HG02970 (cell line): Measurements from ENCODE around the gene PAQR4.
"Not testable (repeated sequence)": the region's sequence is repeated elsewhere in the genome, so short reads cannot be mapped to it uniquely, and the experiment has no call there.

Experiments
- ATAC-seq: cut with Tn5 transposase; IDR thresholded peaks from one replicate; pipeline ENCODE4 v1.9.1; 2021; ENCODE audit warnings: mild to moderate bottlenecking, moderate library complexity, moderate number of reproducible peaks; ENCODE audit not compliant: unreplicated experiment, low FRiP score

Gene PAQR4

GRCh38 chr16:2968738-2969544 is at the start of gene PAQR4:
TSS of gene PAQR4 (plus strand) at chr16:2969348. CDS start at chr16:2969675, 327 bp downstream.
- peak; percentile 63 for ATAC-seq

- ATAC-seq: no peak
Measured at GRCh38 chr16:2919511-2920255, 49.5 kb upstream of the PAQR4 start.

- no peak for ATAC-seq
Measured at GRCh38 chr16:2923481-2923880, 45.7 kb upstream of the PAQR4 start.

GRCh38 chr16:2924901-2925755 is 44.0 kb upstream of the PAQR4 start:
- ATAC-seq: no peak

GRCh38 chr16:2925951-2926649 is 43.0 kb upstream of the PAQR4 start:
- no peak for ATAC-seq

- ATAC-seq: no peak
Measured at GRCh38 chr16:2926650-2926999, 42.5 kb upstream of the PAQR4 start.

- no peak for ATAC-seq
Measured at GRCh38 chr16:2927010-2927646, 42.0 kb upstream of the PAQR4 start.

- not testable (repeated sequence) for ATAC-seq
Measured at GRCh38 chr16:2928151-2928550, 41.0 kb upstream of the PAQR4 start.

- ATAC-seq: no peak
Measured at GRCh38 chr16:2928796-2929195, 40.4 kb upstream of the PAQR4 start.

- no peak for ATAC-seq
Measured at GRCh38 chr16:2929693-2930092, 39.5 kb upstream of the PAQR4 start.

GRCh38 chr16:2930236-2930635 is 38.9 kb upstream of the PAQR4 start:
- ATAC-seq: no peak

- ATAC-seq: not testable (repeated sequence)
Measured at GRCh38 chr16:2931231-2931914, 37.8 kb upstream of the PAQR4 start.

GRCh38 chr16:2933136-2933535 is 36.0 kb upstream of the PAQR4 start:
- ATAC-seq: no peak

- ATAC-seq: no peak
Measured at GRCh38 chr16:2933701-2934100, 35.4 kb upstream of the PAQR4 start.

- no peak for ATAC-seq
Measured at GRCh38 chr16:2934450-2934849, 34.7 kb upstream of the PAQR4 start.

- no peak for ATAC-seq
Measured at GRCh38 chr16:2936436-2937011, 32.6 kb upstream of the PAQR4 start.

- no peak for ATAC-seq
Measured at GRCh38 chr16:2937170-2937569, 32.0 kb upstream of the PAQR4 start.

- no peak for ATAC-seq
Measured at GRCh38 chr16:2938206-2938605, 30.9 kb upstream of the PAQR4 start.

- ATAC-seq: no peak
Measured at GRCh38 chr16:2939968-2940367, 29.2 kb upstream of the PAQR4 start.
